Endothelial cell (in vitro differentiated cells): ENCODE data around the gene PFDN1. TPM values are rescaled to one million over a fixed set of nuclear protein-coding genes. Genes with fewer than 3 reads are reported as not detected.
"Not testable (repeated sequence)": the region's sequence is repeated elsewhere in the genome, so short reads cannot be mapped to it uniquely, and the experiment has no call there.

Source experiments
- DNase-seq: peaks from one replicate; pipeline ENCODE4 v3.0.0; 2021; ENCODE audit warnings: low spot score
- H3K27ac Mint-ChIP-seq: one replicate; pipeline ENCODE4 v1.8.0; 2021; ENCODE audit warnings: mixed read lengths, inconsistent platforms; ENCODE audit not compliant: unreplicated experiment
- H3K27me3 Mint-ChIP-seq: one replicate; pipeline ENCODE4 v1.8.0; 2021; ENCODE audit warnings: mild to moderate bottlenecking, moderate library complexity, mixed read lengths, inconsistent platforms; ENCODE audit not compliant: unreplicated experiment
- H3K36me3 Mint-ChIP-seq: one replicate; pipeline ENCODE4 v1.8.0; 2021; ENCODE audit warnings: mild to moderate bottlenecking, low read depth, mixed read lengths, inconsistent platforms; ENCODE audit not compliant: unreplicated experiment
- H3K4me1 Mint-ChIP-seq: one replicate; pipeline ENCODE4 v1.8.0; 2021; ENCODE audit warnings: mild to moderate bottlenecking, mixed read lengths, inconsistent platforms; ENCODE audit not compliant: unreplicated experiment
- H3K4me3 Mint-ChIP-seq: one replicate; pipeline ENCODE4 v1.8.0; 2021; ENCODE audit warnings: mild to moderate bottlenecking, mixed read lengths, inconsistent platforms; ENCODE audit not compliant: unreplicated experiment
- H3K9me3 Mint-ChIP-seq: one replicate; pipeline ENCODE4 v1.8.0; 2021; ENCODE audit warnings: mixed read lengths, inconsistent platforms; ENCODE audit not compliant: unreplicated experiment
- CTCF ChIP-seq: fragments of 200-600 bp; sonication (generic); IDR thresholded peaks from one replicate; pipeline ENCODE4 v1.5.0; 2021; ENCODE audit warnings: antibody characterized with exemption; ENCODE audit not compliant: unreplicated experiment
- total RNA-seq: library from RNA; stranded (reverse); fragmentation: NEBNext Ultra II Directional; extraction: Animal tissue kit (Norgen Biotek cat#: 25700); gene quantifications from one replicate; pipeline ENCODE4 v1.2.1, GENCODE V29; 2021; ENCODE audit not compliant: unreplicated experiment

The PFDN1 gene
- total RNA-seq, 1 donor from 2014 or later = 86.2 TPM

GRCh38 chr5:140347360-140347759, 44.5 kb upstream of the PFDN1 start:
- Mint-ChIP-seq H3K36me3 (peaks cover 4% of the 10 kb centered on the region), H3K27me3 (peaks cover 8% of the 10 kb centered on the region)

GRCh38 chr5:140346348-140347221, 43.7 kb upstream of the PFDN1 start, which contains the start of gene HBEGF:
Gene HBEGF (minus strand): TSS chr5:140346603. CDS start chr5:140346328, 275 bp downstream.
- Mint-ChIP-seq H3K27me3 (peaks cover 8% of the 10 kb centered on the region), H3K36me3 (peaks cover 9% of the 10 kb centered on the region), H3K9me3 (no peaks in the 10 kb centered on the region), H3K4me1 (peaks cover 54% of the 10 kb centered on the region), H3K27ac (peak within 1 kb of the TSS; percentile 48), H3K4me3 (peak within 1 kb of the TSS; percentile 95)
- peak; percentile 81 for DNase-seq
- peak; percentile 43 for TF ChIP-seq CTCF

More at GRCh38 chr5:140347360-140347759, 44.5 kb upstream of the PFDN1 start:
- H3K4me1 Mint-ChIP-seq = peaks cover 47% of the 10 kb centered on the region
- H3K9me3 Mint-ChIP-seq = no peaks in the 10 kb centered on the region
- H3K27ac Mint-ChIP-seq = peak overlapping the region; percentile 48
- H3K4me3 Mint-ChIP-seq = peak overlapping the region; percentile 89
- TF ChIP-seq CTCF = no peak
- DNase-seq = no peak

GRCh38 chr5:140345919-140346347, 43.0 kb upstream of the PFDN1 start:
- peak overlapping the region; percentile 95 for H3K4me3 Mint-ChIP-seq
- DNase-seq = peak; percentile 62
- H3K4me1 Mint-ChIP-seq = peaks cover 54% of the 10 kb centered on the region
- peaks cover 13% of the 10 kb centered on the region for H3K36me3 Mint-ChIP-seq
- peaks cover 8% of the 10 kb centered on the region for H3K27me3 Mint-ChIP-seq
- no peak for TF ChIP-seq CTCF
- no peak overlapping the region for H3K27ac Mint-ChIP-seq
- no peaks in the 10 kb centered on the region for H3K9me3 Mint-ChIP-seq

GRCh38 chr5:140344683-140345423, 42.0 kb upstream of the PFDN1 start:
- Mint-ChIP-seq H3K4me1 (peaks cover 55% of the 10 kb centered on the region), H3K9me3 (no peaks in the 10 kb centered on the region), H3K27me3 (peaks cover 8% of the 10 kb centered on the region), H3K27ac (no peak overlapping the region), H3K4me3 (peak overlapping the region; percentile 95), H3K36me3 (peaks cover 19% of the 10 kb centered on the region)
- TF ChIP-seq CTCF = no peak
- no peak for DNase-seq

- not testable (repeated sequence) for H3K9me3 Mint-ChIP-seq, DNase-seq, H3K27me3 Mint-ChIP-seq, H3K27ac Mint-ChIP-seq
- H3K4me3 Mint-ChIP-seq = peak overlapping the region; percentile 40
- H3K36me3 Mint-ChIP-seq = peaks cover 22% of the 10 kb centered on the region
- peaks cover 54% of the 10 kb centered on the region for H3K4me1 Mint-ChIP-seq
Measured at GRCh38 chr5:140343849-140344248, 40.9 kb upstream of the PFDN1 start.
